Measurements from ENCODE around the gene CDCP2. TPM values are rescaled to one million over a fixed set of nuclear protein-coding genes. Genes with fewer than 3 reads are reported as not detected.

The CDCP2 gene
- total RNA-seq, 1 experiment from 2014 or later: not detected

- Histone ChIP-seq H3K4me3 (no peak overlapping the region), H3K36me3 (no peaks in the 10 kb centered on the region), H3K27me3 (no peaks in the 10 kb centered on the region), H3K9me3 (no peaks in the 10 kb centered on the region)
- DNase-seq: no peak
These were observed 3.4 kb upstream of the CDCP2 start for GRCh38 chr1:54156201-54156600.

GRCh38 chr1:54153535-54154439 lies 987 bp upstream of the CDCP2 start:
- Histone ChIP-seq H3K4me3 (no peak overlapping the region), H3K9me3 (no peaks in the 10 kb centered on the region), H3K27me3 (no peaks in the 10 kb centered on the region), H3K36me3 (no peaks in the 10 kb centered on the region)
- peak; percentile 81 for DNase-seq

GRCh38 chr1:54151013-54151412 lies 1.8 kb downstream of the CDCP2 start:
- Histone ChIP-seq H3K27me3 (no peaks in the 10 kb centered on the region), H3K36me3 (no peaks in the 10 kb centered on the region), H3K9me3 (no peaks in the 10 kb centered on the region), H3K4me3 (no peak overlapping the region)
- DNase-seq: no peak

GRCh38 chr1:54149734-54150133 lies 3.1 kb downstream of the CDCP2 start:
- no peaks in the 10 kb centered on the region for H3K36me3 ChIP-seq
- H3K4me3 ChIP-seq: no peak overlapping the region
- DNase-seq: no peak
- H3K9me3 ChIP-seq: no peaks in the 10 kb centered on the region
- H3K27me3 ChIP-seq: no peaks in the 10 kb centered on the region

- H3K9me3 ChIP-seq: no peaks in the 10 kb centered on the region
- DNase-seq: no peak
These were observed 8.4 kb downstream of the CDCP2 start for GRCh38 chr1:54144366-54144765.

GRCh38 chr1:54142146-54142900 lies 10.5 kb downstream of the CDCP2 start:
- no peaks in the 10 kb centered on the region for H3K9me3 ChIP-seq
- no peaks in the 10 kb centered on the region for H3K36me3 ChIP-seq
- DNase-seq: no peak
- H3K4me3 ChIP-seq: no peak overlapping the region
- H3K27me3 ChIP-seq: no peaks in the 10 kb centered on the region

More at GRCh38 chr1:54144366-54144765, 8.4 kb downstream of the CDCP2 start:
- H3K4me3 ChIP-seq: no peak overlapping the region
- H3K27me3 ChIP-seq: no peaks in the 10 kb centered on the region
- no peaks in the 10 kb centered on the region for H3K36me3 ChIP-seq

GRCh38 chr1:54139711-54140110 lies 13.1 kb downstream of the CDCP2 start:
- DNase-seq: no peak
- Histone ChIP-seq H3K36me3 (no peaks in the 10 kb centered on the region), H3K4me3 (no peak overlapping the region)

GRCh38 chr1:54138994-54139393 lies 13.8 kb downstream of the CDCP2 start:
- H3K36me3 ChIP-seq: no peaks in the 10 kb centered on the region
- DNase-seq: no peak
- no peak overlapping the region for H3K4me3 ChIP-seq
- no peaks in the 10 kb centered on the region for H3K27me3 ChIP-seq
- no peaks in the 10 kb centered on the region for H3K9me3 ChIP-seq

More at GRCh38 chr1:54139711-54140110, 13.1 kb downstream of the CDCP2 start:
- no peaks in the 10 kb centered on the region for H3K9me3 ChIP-seq
- H3K27me3 ChIP-seq: no peaks in the 10 kb centered on the region

GRCh38 chr1:54137534-54138061 lies 15.2 kb downstream of the CDCP2 start:
- Histone ChIP-seq H3K4me3 (no peak overlapping the region), H3K9me3 (no peaks in the 10 kb centered on the region), H3K27me3 (no peaks in the 10 kb centered on the region), H3K36me3 (no peaks in the 10 kb centered on the region)
- DNase-seq: peak; percentile 51

- H3K27me3 ChIP-seq: no peaks in the 10 kb centered on the region
- H3K36me3 ChIP-seq: no peaks in the 10 kb centered on the region
These were observed 15.8 kb downstream of the CDCP2 start for GRCh38 chr1:54136963-54137533.

GRCh38 chr1:54136269-54136896 lies 16.4 kb downstream of the CDCP2 start:
- DNase-seq: no peak
- Histone ChIP-seq H3K36me3 (no peaks in the 10 kb centered on the region), H3K4me3 (no peak overlapping the region), H3K27me3 (no peaks in the 10 kb centered on the region), H3K9me3 (no peaks in the 10 kb centered on the region)

More at GRCh38 chr1:54136963-54137533, 15.8 kb downstream of the CDCP2 start:
- no peak for DNase-seq
- Histone ChIP-seq H3K4me3 (no peak overlapping the region), H3K9me3 (no peaks in the 10 kb centered on the region)

- no peaks in the 10 kb centered on the region for H3K36me3 ChIP-seq
- H3K9me3 ChIP-seq: no peaks in the 10 kb centered on the region
- H3K4me3 ChIP-seq: no peak overlapping the region
- no peaks in the 10 kb centered on the region for H3K27me3 ChIP-seq
- no peak for DNase-seq
These were observed 17.2 kb downstream of the CDCP2 start for GRCh38 chr1:54135436-54136120.

GRCh38 chr1:54134295-54134694 lies 18.5 kb downstream of the CDCP2 start:
- Histone ChIP-seq H3K4me3 (no peak overlapping the region), H3K36me3 (no peaks in the 10 kb centered on the region), H3K9me3 (no peaks in the 10 kb centered on the region), H3K27me3 (no peaks in the 10 kb centered on the region)
- no peak for DNase-seq

- peak; percentile 9 for DNase-seq
- H3K36me3 ChIP-seq: no peaks in the 10 kb centered on the region
These were observed 20.3 kb downstream of the CDCP2 start for GRCh38 chr1:54132495-54132894.

GRCh38 chr1:54131419-54131818 lies 21.4 kb downstream of the CDCP2 start:
- H3K27me3 ChIP-seq: no peaks in the 10 kb centered on the region
- H3K9me3 ChIP-seq: no peaks in the 10 kb centered on the region
- H3K4me3 ChIP-seq: no peak overlapping the region
- no peak for DNase-seq
- no peaks in the 10 kb centered on the region for H3K36me3 ChIP-seq

More at GRCh38 chr1:54132495-54132894, 20.3 kb downstream of the CDCP2 start:
- Histone ChIP-seq H3K27me3 (no peaks in the 10 kb centered on the region), H3K9me3 (no peaks in the 10 kb centered on the region), H3K4me3 (no peak overlapping the region)

GRCh38 chr1:54129858-54130257 lies 22.9 kb downstream of the CDCP2 start:
- Histone ChIP-seq H3K4me3 (no peak overlapping the region), H3K36me3 (no peaks in the 10 kb centered on the region), H3K9me3 (no peaks in the 10 kb centered on the region), H3K27me3 (no peaks in the 10 kb centered on the region)
- DNase-seq: no peak
